Esophagus squamous epithelium (tissue), 4 donors: ENCODE data around the gene TNFAIP2.

Experiments used
- POLR2A ChIP-seq, 4 donors: fragments of 450-650 bp; IDR thresholded peaks; one replicate each; pipeline ENCODE4 v1.6.1; 2017; ENCODE audit warnings: antibody characterized with exemption in 4 of 4, mild to moderate bottlenecking in 4 of 4, moderate library complexity in 3 of 4
- TF ChIP-seq, protein P1 (sequence below), 6 experiments: fragments of 450-650 bp in 4 of 6; fragments of 200-600 bp in 2 of 6; sonication (generic) in 2 of 6; IDR thresholded peaks; one replicate each; pipeline ENCODE4 v1.5.1; 2016 to 2019; ENCODE audit warnings: antibody characterized with exemption in 6 of 6, mild to moderate bottlenecking in 4 of 6, moderate library complexity in 4 of 6

DNA sequence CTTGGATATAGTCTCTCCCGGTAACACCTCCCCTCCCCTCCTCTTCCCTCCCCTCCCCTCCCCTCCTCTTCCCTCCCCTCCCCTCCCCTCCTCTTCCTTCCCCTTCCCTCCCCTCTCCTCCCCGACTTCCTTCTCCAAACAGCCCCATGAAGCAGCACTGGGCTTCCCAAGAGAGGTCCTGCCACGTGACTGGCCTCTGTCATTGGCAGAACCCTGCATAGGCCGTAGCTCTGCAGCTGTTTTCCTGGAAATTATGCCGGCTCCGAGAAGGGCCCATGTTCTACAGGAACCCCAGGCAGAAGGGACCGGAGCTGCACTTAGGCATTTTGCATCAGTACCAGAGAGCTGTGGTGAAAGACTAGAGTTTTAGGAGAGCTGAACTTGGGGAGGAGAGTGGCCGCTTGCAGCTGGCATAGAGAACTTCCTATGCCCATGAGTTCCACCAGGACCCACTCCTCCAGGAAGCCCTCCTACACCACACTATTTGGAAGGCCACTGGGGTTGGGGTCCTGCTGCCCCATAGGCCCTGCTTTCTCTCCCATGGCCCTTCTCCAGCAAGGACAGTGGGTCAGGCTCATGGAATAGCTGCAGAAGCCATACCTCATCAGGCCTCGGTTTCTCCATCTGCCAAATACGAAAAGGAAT, 5.1 kb upstream of the TNFAIP2 start:
- TF ChIP-seq, protein P1, sequence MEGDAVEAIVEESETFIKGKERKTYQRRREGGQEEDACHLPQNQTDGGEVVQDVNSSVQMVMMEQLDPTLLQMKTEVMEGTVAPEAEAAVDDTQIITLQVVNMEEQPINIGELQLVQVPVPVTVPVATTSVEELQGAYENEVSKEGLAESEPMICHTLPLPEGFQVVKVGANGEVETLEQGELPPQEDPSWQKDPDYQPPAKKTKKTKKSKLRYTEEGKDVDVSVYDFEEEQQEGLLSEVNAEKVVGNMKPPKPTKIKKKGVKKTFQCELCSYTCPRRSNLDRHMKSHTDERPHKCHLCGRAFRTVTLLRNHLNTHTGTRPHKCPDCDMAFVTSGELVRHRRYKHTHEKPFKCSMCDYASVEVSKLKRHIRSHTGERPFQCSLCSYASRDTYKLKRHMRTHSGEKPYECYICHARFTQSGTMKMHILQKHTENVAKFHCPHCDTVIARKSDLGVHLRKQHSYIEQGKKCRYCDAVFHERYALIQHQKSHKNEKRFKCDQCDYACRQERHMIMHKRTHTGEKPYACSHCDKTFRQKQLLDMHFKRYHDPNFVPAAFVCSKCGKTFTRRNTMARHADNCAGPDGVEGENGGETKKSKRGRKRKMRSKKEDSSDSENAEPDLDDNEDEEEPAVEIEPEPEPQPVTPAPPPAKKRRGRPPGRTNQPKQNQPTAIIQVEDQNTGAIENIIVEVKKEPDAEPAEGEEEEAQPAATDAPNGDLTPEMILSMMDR (IDR thresholded peaks at IDR 0.05), result no peak
- no peak for TF ChIP-seq POLR2A (IDR thresholded peaks at IDR 0.05)
